Body of pancreas (tissue), 4 donors: ENCODE results near the gene SPATA19. TPM values are rescaled to one million over a fixed set of nuclear protein-coding genes. Genes with fewer than 3 reads are reported as not detected.

Experiments
- ATAC-seq: fragments of 150-250 bp; one replicate; pipeline ENCODE4 v1.9.1; 2016
- DNase-seq, 4 donors: peaks; one replicate each; pipeline ENCODE4 v3.0.0-alpha.2; 2019
- H3K27ac ChIP-seq, 4 donors: fragments of 200-600 bp; sonication (generic); 1 replicate in 3 of 4; 2 replicates in 1 of 4; pipeline versions ENCODE4 v1.5.1 to v1.6.1; 2016 to 2019; ENCODE audit warnings: mild to moderate bottlenecking in 1 of 4, mixed read lengths in 1 of 4, moderate library complexity in 1 of 4
- H3K27me3 ChIP-seq, 2 donors: fragments of 200-600 bp; sonication (generic); one replicate each; pipeline ENCODE4 v1.6.0; 2016; ENCODE audit warnings: mild to moderate bottlenecking in 1 of 2
- H3K36me3 ChIP-seq, 2 donors: fragments of 200-600 bp; sonication (generic); replicated peaks in 1 of 2; 2 replicates each; pipeline ENCODE4 v1.5.1; 2016; ENCODE audit warnings: low read depth in 2 of 2; ENCODE audit not compliant: insufficient read depth in 1 of 2
- H3K4me1 ChIP-seq: fragments of 200-600 bp; sonication (generic); one replicate; pipeline ENCODE4 v1.6.0; 2016
- H3K4me3 ChIP-seq, 2 donors: fragments of 200-600 bp; sonication (generic); 1 replicate in 1 of 2; 2 replicates in 1 of 2; pipeline ENCODE4 v1.5.1; 2016 to 2019
- H3K9me3 ChIP-seq, 3 donors: fragments of 200-600 bp; sonication (generic); 1 replicate in 2 of 3; 2 replicates in 1 of 3; pipeline ENCODE4 v1.5.1; 2016
- POLR2A ChIP-seq, 3 donors: fragments of 450-650 bp; IDR thresholded peaks; one replicate each; pipeline ENCODE4 v1.6.1; 2016; ENCODE audit warnings: antibody characterized with exemption in 3 of 3, mild to moderate bottlenecking in 2 of 3
- WGBS, 2 donors: methylation state at CpG; one replicate each; pipeline ENCODE4 v1.1.5; 2017; 5-methylcytosine and 5-hydroxymethylcytosine counted together
- intact Hi-C: fragments of 100-400 bp; cut with DNase I; formaldehyde crosslinking; loops from one replicate; pipeline ENCODE4 v1.15.1; 2023
- total RNA-seq, 2 donors: library from RNA; depleted of rRNA; stranded (reverse); fragments of >200 nt; gene quantifications; one replicate each; pipeline ENCODE4 v1.1.0, GENCODE V29; 2016
- TF ChIP-seq, protein P1 (sequence below), 7 experiments: fragments of 450-650 bp in 4 of 7; fragments of 200-600 bp in 3 of 7; sonication (generic) in 3 of 7; IDR thresholded peaks; one replicate each; pipeline ENCODE4 v1.5.1; 2016 to 2019; ENCODE audit warnings: antibody characterized with exemption in 7 of 7

SPATA19 gene
- total RNA-seq, 2 donors from 2014 or later: not detected

DNA sequence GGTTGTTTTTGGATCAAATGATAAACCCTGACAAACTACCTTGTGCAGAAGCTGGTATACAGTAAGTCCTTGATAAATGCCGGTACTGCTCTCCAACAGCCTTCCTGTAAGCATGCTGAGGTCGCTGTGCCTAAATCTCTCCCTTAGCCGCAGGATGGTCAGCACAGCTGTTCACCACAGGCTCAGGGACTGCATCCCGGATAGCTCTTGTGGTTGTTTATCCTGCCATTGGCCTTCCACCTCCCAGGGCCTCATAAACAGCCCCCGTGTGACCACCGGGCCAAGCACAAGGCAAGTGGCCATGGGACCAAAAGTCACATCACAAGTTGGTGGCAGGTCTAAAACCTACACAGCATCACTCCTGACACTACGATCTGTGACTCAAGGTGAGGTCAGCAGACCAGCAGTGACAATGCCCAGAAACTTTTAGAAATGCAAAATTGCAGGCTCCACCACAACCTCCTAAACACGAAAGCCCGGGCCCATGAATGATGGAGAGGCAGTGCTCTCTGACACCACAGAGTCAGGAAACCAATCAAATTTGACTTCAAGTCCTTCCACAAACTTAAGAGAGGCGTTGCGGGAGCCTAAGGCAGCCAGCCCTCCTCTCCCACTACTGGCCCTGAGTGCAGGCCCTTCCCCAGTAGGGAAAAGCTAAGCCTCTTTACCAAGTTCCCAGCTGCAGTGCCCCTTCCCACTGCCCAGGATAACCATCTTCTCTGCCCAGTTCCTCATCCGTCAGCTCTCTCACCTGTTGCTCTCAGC, 3.9 kb downstream of the SPATA19 start:
- Histone ChIP-seq H3K27ac (no peak overlapping the region), H3K4me1 (no peaks in the 10 kb centered on the region), H3K9me3 (peaks cover 0 to 7% (median 0%) of the 10 kb centered on the region in 3 donors), H3K4me3 (no peak overlapping the region), H3K36me3 (no peaks in the 10 kb centered on the region), H3K27me3 (no peaks in the 10 kb centered on the region)
- intact Hi-C loops: no loop called here
- no peak for ATAC-seq
- WGBS, 2 donors: 55 to 56% methylated on average over 8 to 12 of the region's 12 CpGs
- DNase-seq: no peak
- no peak for TF ChIP-seq POLR2A (IDR thresholded peaks at IDR 0.05)

DNA sequence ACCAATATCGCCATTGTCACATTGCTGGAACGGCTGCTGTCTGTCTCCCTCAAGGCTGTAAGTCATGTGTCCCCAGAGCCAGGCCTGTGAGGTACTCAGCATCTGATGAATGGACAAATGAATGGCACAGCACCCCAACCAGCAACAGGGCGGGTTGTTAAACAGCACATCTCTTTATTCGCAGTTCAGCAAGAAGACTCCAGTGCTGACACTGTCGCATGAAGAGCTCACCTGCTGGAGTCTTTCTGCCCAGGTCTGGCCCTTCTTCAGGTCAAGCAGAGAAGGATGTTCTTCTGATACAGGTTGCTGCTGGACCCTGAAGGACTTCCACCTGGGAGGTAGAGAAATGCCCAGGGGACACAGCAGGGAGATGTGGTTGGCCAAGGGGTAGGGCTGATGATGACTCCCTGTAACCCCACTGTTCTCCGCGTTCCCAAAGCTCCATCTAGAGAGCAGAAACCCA, 4.8 kb downstream of the SPATA19 start:
- no peak for DNase-seq
- Histone ChIP-seq H3K36me3 (no peaks in the 10 kb centered on the region), H3K27me3 (no peaks in the 10 kb centered on the region), H3K9me3 (peaks cover 0 to 7% (median 0%) of the 10 kb centered on the region in 3 donors), H3K4me1 (no peaks in the 10 kb centered on the region), H3K4me3 (no peak overlapping the region), H3K27ac (no peak overlapping the region)
- no peak for TF ChIP-seq POLR2A (IDR thresholded peaks at IDR 0.05)
- TF ChIP-seq, protein P1, sequence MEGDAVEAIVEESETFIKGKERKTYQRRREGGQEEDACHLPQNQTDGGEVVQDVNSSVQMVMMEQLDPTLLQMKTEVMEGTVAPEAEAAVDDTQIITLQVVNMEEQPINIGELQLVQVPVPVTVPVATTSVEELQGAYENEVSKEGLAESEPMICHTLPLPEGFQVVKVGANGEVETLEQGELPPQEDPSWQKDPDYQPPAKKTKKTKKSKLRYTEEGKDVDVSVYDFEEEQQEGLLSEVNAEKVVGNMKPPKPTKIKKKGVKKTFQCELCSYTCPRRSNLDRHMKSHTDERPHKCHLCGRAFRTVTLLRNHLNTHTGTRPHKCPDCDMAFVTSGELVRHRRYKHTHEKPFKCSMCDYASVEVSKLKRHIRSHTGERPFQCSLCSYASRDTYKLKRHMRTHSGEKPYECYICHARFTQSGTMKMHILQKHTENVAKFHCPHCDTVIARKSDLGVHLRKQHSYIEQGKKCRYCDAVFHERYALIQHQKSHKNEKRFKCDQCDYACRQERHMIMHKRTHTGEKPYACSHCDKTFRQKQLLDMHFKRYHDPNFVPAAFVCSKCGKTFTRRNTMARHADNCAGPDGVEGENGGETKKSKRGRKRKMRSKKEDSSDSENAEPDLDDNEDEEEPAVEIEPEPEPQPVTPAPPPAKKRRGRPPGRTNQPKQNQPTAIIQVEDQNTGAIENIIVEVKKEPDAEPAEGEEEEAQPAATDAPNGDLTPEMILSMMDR (IDR thresholded peaks at IDR 0.05): no peak
- ATAC-seq: no peak
- intact Hi-C loops: no loop called here
- WGBS, 2 donors: 52 to 66% methylated on average over 6 to 7 of the region's 7 CpGs

DNA sequence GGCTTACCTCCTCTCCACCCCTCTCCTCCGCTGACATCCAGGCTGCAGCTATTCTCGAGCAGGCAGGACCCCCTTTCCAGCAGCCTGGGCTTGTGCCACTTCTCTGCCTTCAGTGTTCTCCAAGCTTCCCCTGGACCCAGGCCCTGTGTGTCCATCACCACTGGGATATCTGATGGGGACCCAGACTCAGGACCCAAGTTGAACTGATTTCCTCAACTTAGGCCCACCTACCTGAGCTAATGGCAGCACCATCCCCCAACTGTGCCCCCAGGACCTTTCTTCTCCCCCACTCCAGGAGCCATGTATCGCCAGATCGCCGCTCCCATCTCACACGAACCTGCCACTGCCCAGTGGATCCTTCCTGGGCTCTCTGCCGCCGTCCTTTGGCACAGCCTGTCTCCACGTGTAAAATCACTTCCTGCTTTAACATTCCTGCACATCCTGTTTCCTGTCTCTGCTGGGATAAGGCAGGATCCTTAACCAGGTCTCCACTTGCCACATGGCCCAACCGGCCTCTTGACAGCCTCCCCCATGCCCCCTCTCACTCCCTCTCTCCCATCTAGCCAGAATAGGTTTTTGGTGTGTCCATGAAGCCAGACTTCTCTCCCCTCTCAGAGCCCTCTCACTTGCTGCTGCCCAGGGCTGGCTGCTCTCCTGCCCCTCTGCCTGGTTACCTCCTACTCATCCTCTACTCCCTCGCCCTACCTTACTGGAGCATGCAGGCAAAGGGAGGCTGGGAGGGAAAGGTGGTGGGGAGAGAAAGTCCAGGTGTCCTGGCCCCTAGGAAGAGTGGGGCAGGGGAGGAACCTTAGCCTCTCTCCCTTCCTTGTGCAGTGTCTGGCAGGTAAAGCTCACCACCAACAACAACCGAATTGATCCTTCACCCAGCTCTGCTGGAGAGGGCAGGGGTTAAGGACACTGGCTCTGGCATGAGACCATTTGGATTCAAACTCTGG, 9.4 kb downstream of the SPATA19 start:
- TF ChIP-seq, protein P1 (IDR thresholded peaks at IDR 0.05): no peak
- TF ChIP-seq POLR2A (IDR thresholded peaks at IDR 0.05): no peak
- DNase-seq: no peak
- H3K4me3 ChIP-seq: no peak overlapping the region
- ATAC-seq: no peak
- H3K27ac ChIP-seq: no peak overlapping the region
- H3K4me1 ChIP-seq: no peaks in the 10 kb centered on the region
- intact Hi-C loops: loop anchor here (10.0 kb wide), 2 partner anchors 701 to 751 kb away; no protein-coding TSS in a partner anchor
- WGBS, 2 donors: 35 to 40% methylated on average over 12 of the region's 12 CpGs
- no peaks in the 10 kb centered on the region for H3K36me3 ChIP-seq
- no peaks in the 10 kb centered on the region for H3K27me3 ChIP-seq
- H3K9me3 ChIP-seq: peaks cover 0 to 7% (median 0%) of the 10 kb centered on the region in 3 donors

DNA sequence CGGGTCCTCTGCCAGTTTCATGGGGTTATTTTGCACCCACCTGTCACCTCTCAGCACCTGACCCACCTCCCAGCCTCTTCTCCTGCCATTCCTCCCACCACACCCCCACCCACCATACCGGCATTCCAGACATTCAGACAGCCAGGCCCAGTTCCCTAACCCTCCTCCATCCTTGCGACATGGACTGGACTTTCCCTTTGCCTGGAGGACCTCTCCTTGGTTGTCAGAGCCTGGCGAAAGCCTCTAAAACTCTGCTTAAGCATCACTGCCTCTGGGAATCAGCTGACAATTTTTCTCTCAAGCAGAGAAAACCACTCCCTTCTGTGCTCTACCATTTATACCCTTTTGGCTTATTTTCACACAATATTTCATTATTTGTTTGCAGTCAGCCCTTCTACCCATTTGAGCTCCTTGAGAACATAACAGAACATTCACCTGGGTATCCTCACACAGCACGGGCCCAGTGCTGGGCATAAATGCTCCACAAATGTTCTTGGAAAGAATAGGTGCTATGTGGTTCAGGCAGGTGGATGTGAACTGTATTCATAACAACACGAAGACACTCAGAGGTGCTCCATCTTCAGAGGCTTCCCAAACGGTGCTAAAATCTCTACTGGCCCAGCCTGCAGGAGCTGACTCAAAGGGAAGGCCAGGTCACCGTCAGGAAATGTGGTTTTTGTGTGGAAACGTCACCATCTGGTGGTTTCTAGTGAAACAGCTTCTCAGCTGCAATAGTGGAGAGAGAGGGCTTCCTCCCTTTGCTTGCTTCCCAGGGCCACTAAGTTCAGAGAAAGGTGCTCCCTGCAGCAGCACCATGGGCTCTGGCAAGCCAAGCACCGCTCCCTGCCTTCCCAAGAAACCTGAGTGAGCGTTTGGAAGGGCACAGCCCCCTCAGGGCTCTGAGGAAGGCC, 10.4 kb downstream of the SPATA19 start:
- DNase-seq: peak; percentile 38 to 62 (median 45)
- Histone ChIP-seq H3K27ac (no peak overlapping the region), H3K9me3 (peaks cover 0 to 7% (median 0%) of the 10 kb centered on the region in 3 donors), H3K4me3 (no peak overlapping the region), H3K27me3 (no peaks in the 10 kb centered on the region), H3K36me3 (no peaks in the 10 kb centered on the region), H3K4me1 (no peaks in the 10 kb centered on the region)
- intact Hi-C loops: loop anchor here (10.0 kb wide), 2 partner anchors 700 to 750 kb away; no protein-coding TSS in a partner anchor
- ATAC-seq: peak; percentile 66
- 40 to 47% methylated on average over 8 to 11 of the region's 11 CpGs for WGBS, 2 donors
- TF ChIP-seq, protein P1 (IDR thresholded peaks at IDR 0.05): peak; percentile 11 to 75 (median 57)
- TF ChIP-seq POLR2A (IDR thresholded peaks at IDR 0.05): no peak
